Measurements from ENCODE around the gene IFNA1.
"Not testable (repeated sequence)": the region's sequence is repeated elsewhere in the genome, so short reads cannot be mapped to it uniquely, and the experiment has no call there.

Gene IFNA1

GRCh38 chr9:21440139-21440538 is at the start of gene IFNA1:
IFNA1 (plus strand) TSS chr9:21440439; CDS start chr9:21440508, 69 bp downstream.
- DNase-seq: no peak

DNA sequence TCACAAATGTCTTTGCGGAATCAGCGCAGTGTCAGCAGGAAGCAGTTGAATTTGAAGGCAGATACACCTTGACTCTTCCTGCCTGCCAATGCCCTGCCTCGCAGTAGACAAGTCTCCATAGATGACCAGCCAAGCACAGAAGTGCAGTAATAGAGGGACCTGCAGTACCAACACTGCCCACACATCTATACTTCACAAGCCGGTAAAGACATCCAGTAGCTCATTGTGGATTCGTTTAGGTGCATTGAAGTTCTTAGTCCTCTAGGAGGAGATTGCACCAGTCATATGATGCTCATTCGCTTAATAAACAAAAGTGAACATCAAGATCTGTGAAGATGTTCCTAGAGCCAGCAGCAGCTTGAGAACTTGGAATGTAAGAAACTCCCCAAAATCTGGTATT is 48.0 kb upstream of the IFNA1 start:
- DNase-seq: no peak

DNA sequence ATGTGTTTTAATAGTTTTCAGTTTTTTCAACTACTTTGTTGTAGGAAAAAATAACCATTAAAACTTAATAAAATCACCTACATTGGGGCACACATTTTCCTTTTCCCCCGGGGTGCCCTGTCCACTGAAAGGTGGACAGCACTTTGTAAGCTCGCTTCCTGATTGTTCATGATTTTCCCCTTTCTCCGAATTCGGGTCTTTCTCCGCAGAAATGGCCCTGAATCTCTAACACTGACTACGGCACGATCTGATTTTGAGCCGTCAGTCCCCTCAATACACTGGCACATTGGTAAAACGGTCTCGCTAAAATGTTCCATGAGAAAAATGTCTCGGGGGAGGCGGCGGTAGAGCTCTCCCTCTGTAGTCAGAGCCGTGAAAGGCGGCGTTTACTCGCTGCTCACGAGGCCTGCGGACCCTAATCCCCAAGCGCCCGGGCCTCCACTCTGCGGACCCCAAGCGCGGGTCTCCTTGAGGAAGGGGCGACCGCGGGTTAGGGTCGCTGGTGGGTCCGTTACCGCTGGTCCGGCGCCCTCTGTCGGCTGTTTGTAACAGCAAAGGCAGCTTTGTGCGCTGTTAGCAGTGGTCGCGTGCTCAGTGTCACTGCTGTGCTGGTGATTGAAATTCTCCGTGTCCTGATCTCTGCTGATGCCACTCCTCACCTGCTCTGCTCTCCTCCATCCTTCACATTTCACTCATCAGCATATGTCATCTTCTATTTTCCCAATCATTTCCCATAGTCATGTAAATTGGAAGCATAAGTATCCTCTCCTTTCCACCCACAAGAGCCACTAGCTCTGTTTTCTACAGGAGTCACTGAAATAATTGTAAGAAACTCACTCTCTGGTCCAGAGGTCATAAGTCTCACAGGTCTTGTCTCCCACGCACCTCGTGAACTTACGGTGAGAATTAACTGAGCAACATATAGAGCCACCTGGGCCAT is 44.2 kb upstream of the IFNA1 start:
- peak; percentile 18 for DNase-seq

DNA sequence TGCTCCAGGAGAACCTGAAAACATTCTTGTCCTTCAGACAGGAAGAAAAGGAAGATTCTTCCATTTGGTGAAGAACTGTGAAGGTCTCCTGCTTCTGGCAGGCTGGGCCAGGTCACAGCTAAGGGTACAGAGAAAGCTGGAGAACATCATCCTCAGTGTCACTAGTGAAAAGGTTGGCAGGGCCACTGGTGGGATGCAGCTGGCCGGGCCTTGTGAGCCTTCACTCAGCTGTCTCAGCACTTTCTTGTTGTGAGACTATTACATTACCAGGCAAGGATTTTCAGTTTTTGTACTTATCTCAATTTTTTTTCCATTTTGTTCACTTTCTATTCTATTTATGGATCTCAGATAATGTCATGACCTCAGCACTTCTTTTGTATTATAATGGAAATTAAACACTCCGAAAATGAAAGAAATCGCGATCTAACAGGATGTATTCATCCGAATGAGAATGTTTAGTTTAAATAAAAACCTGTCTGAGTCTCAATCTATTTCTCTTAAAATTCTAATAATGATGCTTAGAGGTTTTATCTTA is 41.2 kb upstream of the IFNA1 start:
- DNase-seq: no peak

DNA sequence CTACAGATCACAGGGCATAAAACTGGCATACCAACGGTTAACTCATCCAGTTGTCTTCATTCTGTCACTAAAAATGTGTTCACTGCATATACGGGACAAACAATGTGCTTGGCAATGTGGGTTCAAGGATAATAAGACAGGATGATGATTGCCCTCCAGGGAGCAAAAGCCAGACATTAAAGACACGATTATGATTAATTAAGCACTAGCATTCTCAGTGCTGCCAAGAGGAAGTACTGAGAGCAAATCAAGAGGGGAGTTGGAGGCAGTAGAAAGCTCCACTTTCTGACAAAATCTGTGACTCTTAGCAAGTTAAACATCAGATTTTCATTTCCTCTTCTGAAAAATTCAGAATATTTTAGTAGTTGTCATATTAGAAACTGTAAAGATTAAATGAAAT is 40.3 kb upstream of the IFNA1 start:
- no peak for DNase-seq

DNA sequence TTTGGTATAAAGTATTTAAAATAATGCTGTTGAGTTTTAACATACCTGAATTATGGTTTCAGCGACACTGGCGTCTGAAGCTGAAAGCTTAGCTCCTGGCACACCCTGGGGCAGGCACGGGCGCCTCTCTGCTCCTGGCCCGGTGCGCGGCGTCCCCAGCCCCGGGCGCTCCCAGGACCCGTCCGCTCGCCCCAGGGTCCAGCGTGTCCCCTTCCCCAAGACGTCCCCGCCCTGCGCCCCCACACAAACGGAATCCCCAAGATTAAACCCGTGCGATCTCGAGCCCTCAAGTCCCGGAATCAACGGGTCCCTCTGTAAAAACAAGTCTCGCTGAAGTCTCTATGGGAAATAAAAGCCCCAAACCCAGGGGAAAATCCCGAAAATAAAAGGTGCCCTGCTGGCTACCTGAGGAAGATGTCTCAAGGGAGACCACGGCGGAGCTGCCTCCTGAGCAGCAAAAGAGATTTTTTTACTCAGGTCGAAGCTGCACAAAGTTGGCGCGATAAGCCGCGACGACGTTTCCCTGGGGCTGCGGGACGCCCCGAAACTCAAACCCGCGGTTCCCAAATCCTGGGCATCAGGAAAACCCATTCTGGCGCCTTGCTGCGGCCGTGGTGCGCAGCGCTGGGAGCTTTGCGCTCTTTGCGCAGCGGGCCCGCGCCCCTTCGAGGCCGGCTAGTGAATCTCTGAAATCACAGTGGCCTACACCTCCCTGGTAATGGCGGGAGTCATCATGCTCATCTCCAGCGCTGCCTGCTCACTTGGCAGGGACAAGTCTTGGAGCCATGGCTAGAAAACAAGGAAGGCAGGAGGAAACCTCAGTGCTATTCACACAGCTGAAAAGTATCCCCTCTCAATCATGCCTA is 37.6 kb upstream of the IFNA1 start:
- peak; percentile 17 for DNase-seq

GRCh38 chr9:21404146-21404545 is 36.1 kb upstream of the IFNA1 start:
- no peak for DNase-seq

GRCh38 chr9:21408817-21409216 is 31.4 kb upstream of the IFNA1 start, which contains the start of gene IFNA8:
IFNA8 (plus strand) TSS chr9:21409117; CDS start chr9:21409177, 60 bp downstream.
- DNase-seq: no peak

GRCh38 chr9:21412107-21412506 is 28.1 kb upstream of the IFNA1 start:
- no peak for DNase-seq

DNA sequence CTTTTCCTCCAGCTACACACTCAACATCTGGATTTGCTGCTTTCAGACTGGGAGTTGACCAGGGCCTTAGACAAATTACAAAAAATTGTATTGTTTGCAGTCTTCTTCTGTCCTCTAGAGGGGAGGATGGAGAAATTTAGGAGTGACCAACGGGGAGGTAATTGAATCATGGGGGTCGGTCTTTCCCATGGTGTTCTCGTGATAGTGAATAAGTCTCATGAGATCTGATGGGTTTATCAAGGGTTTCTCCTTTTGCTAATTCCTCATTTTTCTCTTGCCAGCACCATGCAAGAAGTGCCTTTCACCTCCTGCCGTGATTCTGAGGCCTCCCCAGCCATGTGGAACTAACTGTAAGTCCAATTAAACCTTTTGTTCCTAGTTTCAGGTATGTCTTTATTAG is 27.1 kb upstream of the IFNA1 start:
- no peak for DNase-seq

DNA sequence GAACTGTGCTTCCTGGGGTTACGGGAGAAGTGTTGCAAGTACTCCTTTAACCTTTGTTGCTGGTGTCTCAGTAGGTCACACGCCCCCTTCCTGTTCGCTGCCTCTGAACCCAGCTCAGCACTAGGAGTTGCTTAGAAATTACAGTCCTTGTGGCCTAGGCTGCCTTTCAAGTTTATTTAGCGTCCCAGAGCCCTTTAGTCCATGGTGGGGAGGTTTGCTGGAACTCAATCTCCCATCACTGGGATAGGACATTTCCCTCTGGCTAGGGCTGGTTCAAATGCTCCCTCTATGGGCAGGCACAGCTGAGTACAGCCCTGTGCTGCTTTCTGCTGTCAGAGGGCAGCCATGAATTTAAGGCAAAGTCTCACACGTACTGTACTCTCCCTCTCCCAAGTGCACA is 26.6 kb upstream of the IFNA1 start:
- no peak for DNase-seq

GRCh38 chr9:21414220-21414940 is 25.9 kb upstream of the IFNA1 start:
- DNase-seq: no peak

DNA sequence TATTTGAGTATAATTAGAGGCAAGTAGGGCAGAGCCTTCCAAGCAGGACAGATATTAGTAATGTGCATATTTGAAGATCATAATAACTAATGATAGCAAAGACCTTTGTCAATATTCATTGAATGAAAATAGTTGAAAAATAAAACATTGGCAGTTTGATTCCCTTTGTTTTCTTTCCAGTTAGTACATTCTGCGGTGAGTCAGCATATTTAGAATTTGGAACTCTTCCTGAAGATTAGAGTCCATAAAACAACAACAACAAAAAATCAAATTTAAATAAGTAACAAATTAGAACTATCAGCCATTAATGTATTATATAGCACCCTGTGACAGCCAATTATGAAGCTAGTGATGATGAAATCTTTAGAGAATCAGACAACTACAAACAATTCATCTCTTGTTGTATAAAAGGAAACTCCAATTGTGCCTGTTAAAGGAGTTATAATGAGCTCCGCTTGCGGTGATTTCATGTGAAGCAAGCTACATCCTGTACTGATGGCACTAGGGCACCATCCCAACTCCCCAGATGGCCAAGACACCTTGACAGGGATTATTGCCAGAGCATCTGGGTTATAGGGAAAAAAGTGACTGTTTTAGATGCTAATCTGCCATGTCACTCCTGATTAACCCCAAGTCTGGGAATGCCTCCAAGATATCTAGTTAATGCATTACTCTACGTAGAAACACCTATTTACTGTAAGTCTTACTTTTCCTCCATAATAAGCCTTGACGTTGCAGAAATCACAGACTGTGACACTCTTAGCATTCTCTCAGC is 24.6 kb upstream of the IFNA1 start:
- DNase-seq: no peak

DNA sequence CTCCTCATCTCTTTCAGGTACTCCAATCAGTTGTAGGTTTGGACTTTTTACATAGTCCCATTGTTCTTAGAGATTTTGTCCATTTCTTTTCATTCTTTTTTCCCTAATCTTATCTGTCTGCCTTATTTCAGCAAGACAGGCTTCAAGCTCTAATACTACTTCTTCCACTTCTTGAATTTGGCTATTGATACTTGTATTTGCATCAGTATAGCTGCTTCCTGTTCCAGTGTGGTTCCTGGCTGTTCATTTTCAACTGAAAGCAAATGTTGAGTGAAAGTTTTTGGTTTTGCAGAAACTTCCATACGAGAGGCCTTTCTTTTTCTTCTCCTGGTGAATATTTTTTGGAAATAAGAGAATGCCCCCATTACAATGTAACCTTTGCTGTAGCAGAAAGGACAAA is 12.0 kb upstream of the IFNA1 start:
- DNase-seq: no peak

- no peak for DNase-seq
Measured at GRCh38 chr9:21429191-21429590, 11.0 kb upstream of the IFNA1 start.

- DNase-seq: no peak
Measured at GRCh38 chr9:21432672-21433425, 7.4 kb upstream of the IFNA1 start.

DNA sequence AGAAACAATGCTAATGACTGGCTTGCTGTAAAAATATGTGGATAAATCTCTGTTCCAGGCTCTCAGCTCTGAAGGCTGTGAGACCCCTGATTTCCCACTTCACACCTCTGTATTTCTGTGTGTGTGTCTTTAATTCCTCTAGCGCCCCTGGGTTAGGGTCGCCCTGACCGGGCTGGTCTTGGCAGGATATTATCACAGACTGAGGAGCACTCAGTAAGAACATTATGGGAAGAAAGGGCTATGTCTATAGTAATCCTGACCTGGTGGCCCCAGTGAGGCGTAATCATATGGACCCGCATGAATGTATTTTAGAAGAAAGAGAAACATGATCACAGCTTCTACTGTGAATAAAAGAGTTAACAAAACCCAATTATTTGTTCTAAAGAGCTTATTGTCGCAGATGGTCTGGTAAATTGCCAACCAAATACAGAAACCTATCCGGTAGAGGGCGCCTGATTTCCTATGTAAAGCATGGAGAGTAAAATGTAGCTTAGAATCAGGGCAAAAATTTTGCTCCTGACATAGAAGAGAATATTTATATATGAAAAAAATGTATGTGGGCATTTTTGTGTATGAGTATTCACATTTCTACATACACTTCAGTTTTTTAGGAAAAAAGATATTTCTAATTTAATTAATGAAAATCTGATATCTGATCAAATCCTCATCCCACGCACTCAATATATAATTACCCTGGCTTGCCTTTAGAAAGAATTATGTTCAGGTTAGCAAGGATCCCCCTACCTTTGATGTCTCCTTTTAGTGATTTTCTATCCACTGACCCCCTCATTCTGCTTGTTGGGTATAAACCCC is 5.8 kb upstream of the IFNA1 start:
- peak; percentile 67 for DNase-seq

DNA sequence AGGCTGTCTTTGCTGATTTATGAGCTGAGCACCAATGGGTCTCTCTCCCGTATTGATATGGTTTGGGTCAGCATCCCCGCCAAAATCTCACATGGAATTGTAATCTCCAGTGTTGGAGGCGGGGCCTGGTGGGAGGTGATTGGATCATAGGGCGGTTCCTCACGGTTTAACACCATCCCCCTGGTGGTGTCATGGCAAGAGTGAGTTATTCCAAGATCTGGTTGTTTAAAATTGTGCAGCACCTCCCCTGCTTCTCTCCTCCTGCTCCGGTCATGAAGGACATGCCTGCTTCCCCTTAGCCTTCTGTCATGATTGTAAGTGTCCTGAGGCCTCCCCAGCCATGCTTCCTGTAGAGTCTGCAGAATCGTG is 5.2 kb upstream of the IFNA1 start:
- not testable (repeated sequence) for DNase-seq

GRCh38 chr9:21443849-21444625 is 3.8 kb downstream of the IFNA1 start:
- no peak for DNase-seq
